Stomach smooth muscle (tissue), 2 donors: ENCODE data around the gene RAB41.
"Not testable (repeated sequence)": the region's sequence is repeated elsewhere in the genome, so short reads cannot be mapped to it uniquely, and the experiment has no call there.

Source experiments
- H3K27ac ChIP-seq: one replicate; pipeline ENCODE4 v1.7.0; 2013; ENCODE audit warnings: mild to moderate bottlenecking, low read length, inconsistent platforms
- H3K27me3 ChIP-seq, 2 donors: one replicate each; pipeline ENCODE4 v1.7.0; 2013; ENCODE audit warnings: low read length in 2 of 2; ENCODE audit not compliant: insufficient read depth in 2 of 2, control insufficient read depth in 1 of 2
- H3K36me3 ChIP-seq, 2 donors: one replicate each; pipeline ENCODE4 v1.7.0; 2013; ENCODE audit warnings: low read length in 2 of 2; ENCODE audit not compliant: control insufficient read depth in 2 of 2, insufficient read depth in 2 of 2
- H3K4me1 ChIP-seq: one replicate; pipeline ENCODE4 v1.7.0; 2013; ENCODE audit warnings: low read length; ENCODE audit not compliant: control insufficient read depth, insufficient read depth
- H3K4me3 ChIP-seq, 2 donors: one replicate each; pipeline ENCODE4 v1.7.0; 2013; ENCODE audit warnings: low read length in 2 of 2
- H3K9ac ChIP-seq, 2 donors: one replicate each; pipeline ENCODE4 v1.7.0; 2013; ENCODE audit warnings: low read length in 2 of 2, mild to moderate bottlenecking in 1 of 2
- H3K9me3 ChIP-seq, 2 donors: one replicate each; pipeline ENCODE4 v1.7.0; 2013; ENCODE audit warnings: low read length in 2 of 2; ENCODE audit not compliant: control insufficient read depth in 2 of 2
- donor health status: healthy.
- donor health status: Pancreatic carcinoma.

RAB41 gene

GRCh38 chrX:70281951-70282350, at the start of gene RAB41:
TSS of gene RAB41 (plus strand) at chrX:70282172. CDS start at chrX:70282218, 46 bp downstream.
- Histone ChIP-seq H3K27me3 (peaks cover 0 to 16% of the 10 kb centered on the region in 2 donors), H3K9ac (no peak within 1 kb of the TSS), H3K36me3 (peaks cover 4 to 7% of the 10 kb centered on the region in 2 donors), H3K9me3 (no peaks in the 10 kb centered on the region), H3K4me1 (no peaks in the 10 kb centered on the region), H3K4me3 (no peak within 1 kb of the TSS), H3K27ac (no peak within 1 kb of the TSS)

GRCh38 chrX:70234355-70234754, 47.6 kb upstream of the RAB41 start, which contains the start of gene AWAT1:
TSS of gene AWAT1 (plus strand) at chrX:70234655. CDS start at chrX:70234696, 41 bp downstream.
- no peaks in the 10 kb centered on the region for H3K9me3 ChIP-seq
- no peaks in the 10 kb centered on the region for H3K36me3 ChIP-seq
- no peak within 1 kb of the TSS for H3K27ac ChIP-seq
- H3K27me3 ChIP-seq, result peaks cover 0 to 6% of the 10 kb centered on the region in 2 donors
- H3K4me1 ChIP-seq, result no peaks in the 10 kb centered on the region
- no peak within 1 kb of the TSS for H3K9ac ChIP-seq
- H3K4me3 ChIP-seq, result no peak within 1 kb of the TSS

GRCh38 chrX:70240751-70241150, 41.2 kb upstream of the RAB41 start:
- Histone ChIP-seq H3K36me3 (no peaks in the 10 kb centered on the region), H3K27ac (no peak overlapping the region), H3K27me3 (peaks cover 0 to 6% of the 10 kb centered on the region in 2 donors), H3K9me3 (no peaks in the 10 kb centered on the region), H3K4me3 (no peak overlapping the region), H3K4me1 (no peaks in the 10 kb centered on the region), H3K9ac (no peak overlapping the region)

- Histone ChIP-seq H3K4me3 (no peak overlapping the region), H3K9me3 (no peaks in the 10 kb centered on the region), H3K36me3 (no peaks in the 10 kb centered on the region), H3K9ac (no peak overlapping the region), H3K27me3 (peaks cover 0 to 6% of the 10 kb centered on the region in 2 donors), H3K27ac (no peak overlapping the region), H3K4me1 (no peaks in the 10 kb centered on the region)
Measured at GRCh38 chrX:70241501-70241900, 40.5 kb upstream of the RAB41 start.

GRCh38 chrX:70243601-70244000, 38.4 kb upstream of the RAB41 start:
- not testable (repeated sequence) for H3K4me1 ChIP-seq, H3K9ac ChIP-seq, H3K36me3 ChIP-seq, H3K4me3 ChIP-seq, H3K27ac ChIP-seq, H3K27me3 ChIP-seq, H3K9me3 ChIP-seq

GRCh38 chrX:70244881-70245280, 37.1 kb upstream of the RAB41 start:
- Histone ChIP-seq H3K27me3 (peaks cover 0 to 2% of the 10 kb centered on the region in 2 donors), H3K9ac (no peak overlapping the region), H3K9me3 (no peaks in the 10 kb centered on the region), H3K27ac (no peak overlapping the region), H3K4me1 (no peaks in the 10 kb centered on the region), H3K4me3 (no peak overlapping the region), H3K36me3 (no peaks in the 10 kb centered on the region)

GRCh38 chrX:70247252-70247651, 34.7 kb upstream of the RAB41 start:
- Histone ChIP-seq H3K27ac (no peak overlapping the region), H3K9ac (no peak overlapping the region), H3K27me3 (no peaks in the 10 kb centered on the region), H3K36me3 (no peaks in the 10 kb centered on the region), H3K9me3 (no peaks in the 10 kb centered on the region), H3K4me1 (no peaks in the 10 kb centered on the region), H3K4me3 (no peak overlapping the region)

- Histone ChIP-seq H3K9me3 (no peaks in the 10 kb centered on the region), H3K4me1 (no peaks in the 10 kb centered on the region), H3K4me3 (no peak overlapping the region), H3K27ac (no peak overlapping the region), H3K9ac (no peak overlapping the region), H3K27me3 (peaks cover 0 to 2% of the 10 kb centered on the region in 2 donors), H3K36me3 (no peaks in the 10 kb centered on the region)
Measured at GRCh38 chrX:70252491-70252890, 29.5 kb upstream of the RAB41 start.

- H3K27me3 ChIP-seq, result peaks cover 0 to 2% of the 10 kb centered on the region in 2 donors
- no peaks in the 10 kb centered on the region for H3K36me3 ChIP-seq
- H3K4me1 ChIP-seq, result no peaks in the 10 kb centered on the region
- H3K27ac ChIP-seq, result no peak overlapping the region
- no peak overlapping the region for H3K9ac ChIP-seq
- no peaks in the 10 kb centered on the region for H3K9me3 ChIP-seq
- no peak overlapping the region for H3K4me3 ChIP-seq
Measured at GRCh38 chrX:70253377-70254062, 28.5 kb upstream of the RAB41 start.

- Histone ChIP-seq H3K4me1 (no peaks in the 10 kb centered on the region), H3K36me3 (no peaks in the 10 kb centered on the region), H3K9me3 (no peaks in the 10 kb centered on the region), H3K4me3 (no peak overlapping the region), H3K9ac (no peak overlapping the region), H3K27ac (no peak overlapping the region), H3K27me3 (peaks cover 0 to 2% of the 10 kb centered on the region in 2 donors)
Measured at GRCh38 chrX:70254063-70254400, 27.9 kb upstream of the RAB41 start.

- peaks cover 0 to 6% of the 10 kb centered on the region in 2 donors for H3K27me3 ChIP-seq
Measured at GRCh38 chrX:70254909-70255308, 27.1 kb upstream of the RAB41 start.

More at GRCh38 chrX:70254909-70255308, 27.1 kb upstream of the RAB41 start:
- Histone ChIP-seq H3K4me3 (no peak overlapping the region), H3K9ac (no peak overlapping the region), H3K36me3 (no peaks in the 10 kb centered on the region), H3K4me1 (no peaks in the 10 kb centered on the region), H3K9me3 (no peaks in the 10 kb centered on the region), H3K27ac (no peak overlapping the region)
